Effector CD8-positive, alpha-beta T cell (primary cell): ENCODE results near the gene NAGPA.
"Not testable (repeated sequence)": the region's sequence is repeated elsewhere in the genome, so short reads cannot be mapped to it uniquely, and the experiment has no call there.

Experiments used
- DNase-seq: peaks from one replicate; lab custom pipeline; 2025; lab: John Stamatoyannopoulos, UW
- total RNA-seq, 4 experiments: gene quantifications; one replicate each; lab custom pipeline; 2026; lab: John Stamatoyannopoulos, UW

The NAGPA gene
- total RNA-seq = 38.9 to 51.6 (median 43.1) reads per million in 4 experiments

- peak; percentile 69 for DNase-seq
Observed at GRCh38 chr16:5033256-5034166, at the start of gene NAGPA. NAGPA (minus strand) TSS chr16:5033935; CDS start chr16:5033914, 21 bp downstream.

GRCh38 chr16:5080996-5081395 is 47.3 kb upstream of the NAGPA start:
- DNase-seq = not testable (repeated sequence)

GRCh38 chr16:5080461-5080860 is 46.7 kb upstream of the NAGPA start:
- not testable (repeated sequence) for DNase-seq

GRCh38 chr16:5078626-5079025 is 44.9 kb upstream of the NAGPA start:
- DNase-seq = no peak

GRCh38 chr16:5077304-5077703 is 43.6 kb upstream of the NAGPA start:
- no peak for DNase-seq

- no peak for DNase-seq
Observed at GRCh38 chr16:5075637-5076036, 41.9 kb upstream of the NAGPA start.

GRCh38 chr16:5073771-5074170 is 40.0 kb upstream of the NAGPA start:
- not testable (repeated sequence) for DNase-seq

- no peak for DNase-seq
Observed at GRCh38 chr16:5073279-5073629, 39.5 kb upstream of the NAGPA start.

- DNase-seq = no peak
Observed at GRCh38 chr16:5072334-5073278, 38.9 kb upstream of the NAGPA start.

GRCh38 chr16:5071681-5072333 is 38.1 kb upstream of the NAGPA start, which contains the start of gene ALG1:
ALG1 (plus strand) TSS chr16:5071843; CDS start chr16:5071850, 7 bp downstream.
- DNase-seq = peak; percentile 81

GRCh38 chr16:5071341-5071680 is 37.6 kb upstream of the NAGPA start:
- no peak for DNase-seq

GRCh38 chr16:5070431-5071186 is 36.9 kb upstream of the NAGPA start:
- no peak for DNase-seq

- no peak for DNase-seq
Observed at GRCh38 chr16:5069854-5070253, 36.1 kb upstream of the NAGPA start.

- DNase-seq = no peak
Observed at GRCh38 chr16:5069048-5069447, 35.3 kb upstream of the NAGPA start.

GRCh38 chr16:5066511-5066910 is 32.8 kb upstream of the NAGPA start:
- DNase-seq = no peak

GRCh38 chr16:5065813-5066212 is 32.1 kb upstream of the NAGPA start, which contains the start of gene C16orf89:
C16orf89 (minus strand) TSS chr16:5065956; CDS start chr16:5065908, 48 bp downstream.
- no peak for DNase-seq

- DNase-seq = no peak
Observed at GRCh38 chr16:5065326-5065725, 31.6 kb upstream of the NAGPA start.

GRCh38 chr16:5064915-5065314 is 31.2 kb upstream of the NAGPA start:
- DNase-seq = no peak

GRCh38 chr16:5062790-5063765 is 29.3 kb upstream of the NAGPA start:
- no peak for DNase-seq

- DNase-seq = no peak
Observed at GRCh38 chr16:5062051-5062450, 28.3 kb upstream of the NAGPA start.
